GM12878 (cell line): ENCODE data around the gene RFT1. TPM values are rescaled to one million over a fixed set of nuclear protein-coding genes. Genes with fewer than 3 reads are reported as not detected.

Experiments
- ATAC-seq: fragments of 200-7000 bp; cut with Tn5 transposase; 3 replicates; pipeline ENCODE4 v1.9.1; 2020; ENCODE audit warnings: mild to moderate bottlenecking, moderate library complexity
- BruUV-seq: library from RNA; stranded (reverse); fragments of 400-500 nt; replicated peaks from 2 replicates; lab custom pipeline; 2021; lab: Mats Ljungman, UMichigan
- CTCF ChIA-PET: fragments of 300-600 bp; sonication (Branson Sonifier 250); formaldehyde crosslinking; extraction: SDS; loops from one replicate; lab custom pipeline; 2021; ENCODE audit warnings: inconsistent platforms; lab: Yijun Ruan, JAX
- POLR2A ChIA-PET: fragments of 350-600 bp; formaldehyde crosslinking; extraction: SDS; loops from one replicate; lab custom pipeline; 2021; ENCODE audit warnings: inconsistent platforms; lab: Charles Lee
- RAD21 ChIA-PET: fragments of 300-600 bp; sonication (Branson Sonifier 250); formaldehyde crosslinking; loops from one replicate; lab custom pipeline; 2023; ENCODE audit warnings: antibody characterized with exemption; ENCODE audit not compliant: unreplicated experiment; lab: Charles Lee
- SMC1A ChIA-PET: fragments of 300-600 bp; sonication (Branson Sonifier 250); formaldehyde crosslinking; loops from one replicate; lab custom pipeline; 2023; ENCODE audit not compliant: unreplicated experiment, uncharacterized antibody; lab: Charles Lee
- DNase-seq: peaks from one replicate; pipeline ENCODE4 v3.0.0-alpha.2; 2011; ENCODE audit warnings: low read depth, low spot score
- FAIRE-seq: peaks from 3 replicates; lab custom pipeline; 2011; peaks lifted over from hg19 to GRCh38; lab: Jason Lieb, UNC
- H2AFZ ChIP-seq: 2 replicates; pipeline ENCODE4 v1.6.0; 2011; ENCODE audit warnings: low read depth, low read length, control low read depth; ENCODE audit not compliant: control insufficient read depth
- H3K27ac ChIP-seq: 2 replicates; pipeline ENCODE4 v1.5.1; 2011; ENCODE audit warnings: control low read depth; ENCODE audit not compliant: control insufficient read depth, insufficient read depth
- H3K27me3 ChIP-seq, 2 experiments: replicated peaks in 1 of 2; 2 replicates each; pipeline versions ENCODE4 v1.6.0 to v1.6.1; 2011; ENCODE audit warnings: low read length in 1 of 2; ENCODE audit not compliant: control insufficient read depth in 2 of 2, insufficient read depth in 2 of 2
- H3K36me3 ChIP-seq, 2 experiments: 2 replicates each; pipeline ENCODE4 v1.5.1; 2011; ENCODE audit warnings: low read length in 1 of 2; ENCODE audit not compliant: control insufficient read depth in 2 of 2, insufficient read depth in 2 of 2
- H3K4me1 ChIP-seq: 2 replicates; pipeline ENCODE4 v1.6.1; 2011; ENCODE audit warnings: mild to moderate bottlenecking, low read length, moderate library complexity, mixed read lengths; ENCODE audit not compliant: control insufficient read depth, insufficient read depth
- H3K4me2 ChIP-seq: 2 replicates; pipeline ENCODE4 v1.6.0; 2011; ENCODE audit warnings: control low read depth; ENCODE audit not compliant: control insufficient read depth, insufficient read depth
- H3K4me3 ChIP-seq: fragments of 200-600 bp; sonication (generic); 2 replicates; pipeline ENCODE4 v1.5.1; 2016
- H3K79me2 ChIP-seq: 2 replicates; pipeline ENCODE4 v1.6.0; 2011; ENCODE audit warnings: low read length; ENCODE audit not compliant: control insufficient read depth, insufficient read depth
- H3K9ac ChIP-seq: 2 replicates; pipeline ENCODE4 v1.8.0; 2011; ENCODE audit warnings: low read length, control low read depth, mixed read lengths; ENCODE audit not compliant: control insufficient read depth, insufficient read depth
- H3K9me3 ChIP-seq: replicated peaks from 3 replicates; pipeline ENCODE4 v1.5.1; 2011; ENCODE audit warnings: mild to moderate bottlenecking, low read length; ENCODE audit not compliant: control insufficient read depth, insufficient read depth
- H4K20me1 ChIP-seq: 2 replicates; pipeline ENCODE4 v1.6.0; 2011; ENCODE audit not compliant: control insufficient read depth, insufficient read depth
- ATF3 ChIP-seq: IDR thresholded peaks from 2 replicates; pipeline ENCODE4 v1.6.1; 2011; ENCODE audit warnings: low read depth, mild to moderate bottlenecking, low read length, moderate library complexity, borderline replicate concordance; ENCODE audit errors: extremely low read depth
- BRCA1 ChIP-seq: IDR thresholded peaks from 2 replicates; pipeline ENCODE4 v1.6.1; 2011; ENCODE audit warnings: low read depth, low read length, improper control_type of control experiment
- CBX5 ChIP-seq: sonication (generic); IDR thresholded peaks from 2 replicates; pipeline ENCODE4 v1.6.1; 2016; ENCODE audit warnings: low read depth, moderate library complexity, mild to moderate bottlenecking, inconsistent platforms
- E2F4 ChIP-seq: IDR thresholded peaks from 2 replicates; pipeline ENCODE4 v1.6.1; 2012; ENCODE audit warnings: low read depth, low read length, improper control_type of control experiment
- NBN ChIP-seq: fragments of 450-650 bp; IDR thresholded peaks from 2 replicates; pipeline ENCODE4 v1.6.1; 2016
- NR2C1 ChIP-seq: fragments of 450-650 bp; IDR thresholded peaks from 2 replicates; pipeline ENCODE4 v1.6.1; 2017; ENCODE audit warnings: antibody characterized with exemption, mild to moderate bottlenecking, moderate library complexity
- RAD21 ChIP-seq: IDR thresholded peaks from 2 replicates; pipeline ENCODE4 v1.6.1; 2011; ENCODE audit warnings: mild to moderate bottlenecking, low read depth, low read length, moderate library complexity; ENCODE audit not compliant: insufficient read depth
- SREBF1 ChIP-seq: IDR thresholded peaks from 2 replicates; pipeline ENCODE4 v1.6.1; 2012; ENCODE audit warnings: mild to moderate bottlenecking, low read length
- YBX1 ChIP-seq: fragments of 450-650 bp; IDR thresholded peaks from 2 replicates; pipeline ENCODE4 v1.6.1; 2016; ENCODE audit warnings: antibody characterized with exemption
- WGBS: methylation state at CpG from one replicate; pipeline ENCODE4 v1.1.6; 2016; ENCODE audit warnings: low lambda C conversion rate; ENCODE audit not compliant: insufficient replicate concordance, insufficient coverage; ENCODE audit errors: missing lambda C conversion rate; 5-methylcytosine and 5-hydroxymethylcytosine counted together
- in situ Hi-C: fragments of 300-500 bp; cut with MboI; formaldehyde crosslinking; loops from 9 replicates; pipeline ENCODE4 v1.14.3; 2018; ENCODE audit warnings: mixed read lengths
- intact Hi-C: fragments of 100-400 bp; cut with micrococcal nuclease; formaldehyde crosslinking; loops from one replicate; pipeline ENCODE4 v1.14.2; 2022; ENCODE audit not compliant: unreplicated experiment
- polyA plus RNA-seq, 11 experiments: library from polyadenylated mRNA; depleted of rRNA in 4 of 11; unstranded in 6 of 11; stranded (reverse) in 5 of 11; fragments of >200 nt; fragmentation: Nextera tagmentation in 4 of 11; fragmentation: Illumina TruSeq in 1 of 11; extraction: Ambion mirVana in 4 of 11; extraction: Trizol in 1 of 11; gene quantifications; 1 replicate in 1 of 11; 2 replicates in 10 of 11; pipeline versions ENCODE4 v1.2.1 to v1.2.3, GENCODE V29; 2011 to 2016; ENCODE audit warnings: inconsistent platforms in 2 of 11, missing spikeins in 2 of 11, low read depth in 1 of 11
- total RNA-seq, 4 experiments: library from RNA; depleted of rRNA in 3 of 4; stranded (reverse); fragments of >200 nt in 3 of 4; fragmentation: Illumina TruSeq in 1 of 4; extraction: Trizol in 1 of 4; gene quantifications; 2 replicates each; pipeline versions ENCODE4 v1.2.1 to v1.2.3, GENCODE V29; 2013 to 2021

RFT1 gene
- total and polyA plus RNA-seq, 10 of the 15 experiments (the other 5 are each of a cell fraction or from before 2014, with no cell fraction given), result 16.6 to 75.1 (median 34.5) TPM

- FAIRE-seq (no peak), DNase-seq (no peak), ATAC-seq (no peak)
- no peaks in the 10 kb centered on the region for H3K9me3 ChIP-seq
- no peak overlapping the region for H2AFZ ChIP-seq
- RAD21 ChIA-PET, result no interaction called here
- intact Hi-C loops, result no loop called here
- H3K4me2 ChIP-seq, result no peak overlapping the region
- no peak overlapping the region for H3K4me3 ChIP-seq
- no peak for TF ChIP-seq NBN
- TF ChIP-seq NR2C1, result no peak
- TF ChIP-seq BRCA1, result no peak
- TF ChIP-seq RAD21, result no peak
- no peak for TF ChIP-seq YBX1
- no peak for TF ChIP-seq ATF3
- no peak for TF ChIP-seq E2F4
- TF ChIP-seq CBX5, result no peak
- no peak for TF ChIP-seq SREBF1
- H3K27ac ChIP-seq, result no peak overlapping the region
- CTCF ChIA-PET, result interaction anchor here (1.1 to 2.6 kb wide), 3 partner anchors 12 to 16 kb away, joined by 3 to 20 read pairs (median 5); no protein-coding TSS in a partner anchor
- no peak overlapping the region for H3K9ac ChIP-seq
- WGBS, result 67% methylated on average over 13 of the region's 13 CpGs
- POLR2A ChIA-PET, result interaction anchor here (1.0 to 3.2 kb wide), 3 partner anchors 11 to 21 kb away, joined by 3 to 14 read pairs (median 5); partner anchors contain the start of gene PRKCD
- no peaks in the 10 kb centered on the region for H3K4me1 ChIP-seq
- no peaks in the 10 kb centered on the region for H3K79me2 ChIP-seq
- in situ Hi-C loops, result no loop called here
- H3K27me3 ChIP-seq, result no peaks in the 10 kb centered on the region
- H4K20me1 ChIP-seq, result no peaks in the 10 kb centered on the region
- H3K36me3 ChIP-seq, result no peaks in the 10 kb centered on the region
- BruUV-seq, result no TSS peak
- SMC1A ChIA-PET, result interaction anchor here (1.8 kb wide), 1 partner anchor 8 kb away, joined by 5 read pairs; no protein-coding TSS in a partner anchor
Measured at GRCh38 chr3:53149006-53149690, 18.9 kb upstream of the RFT1 start.
